GM18520 (cell line): ENCODE data around the gene STPG4.
"Not testable (repeated sequence)": the region's sequence is repeated elsewhere in the genome, so short reads cannot be mapped to it uniquely, and the experiment has no call there.

Source experiments
- ATAC-seq: cut with Tn5 transposase; IDR thresholded peaks from one replicate; pipeline ENCODE4 v1.9.1; 2021; ENCODE audit not compliant: unreplicated experiment

STPG4 gene

DNA sequence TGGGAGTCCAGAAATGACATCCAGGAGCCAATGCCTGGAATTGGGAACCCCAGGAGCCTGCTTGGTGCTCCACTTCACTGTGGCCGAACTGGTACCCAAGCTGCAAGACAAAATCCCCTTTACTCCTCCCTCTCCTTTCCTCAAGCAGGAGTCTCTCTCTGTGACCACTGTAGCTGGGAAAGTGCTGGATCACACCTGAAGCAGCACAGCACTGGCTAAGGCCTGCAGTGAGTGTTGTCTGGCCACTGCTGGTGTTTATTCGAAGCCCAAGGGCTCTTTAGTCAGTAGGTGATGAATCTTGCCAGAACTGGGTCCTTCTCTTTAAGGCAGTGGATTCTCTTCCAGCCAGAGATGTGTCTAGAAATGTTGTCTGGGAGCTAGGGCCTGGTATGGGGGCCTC, 26.4 kb downstream of the STPG4 start:
- no peak for ATAC-seq

DNA sequence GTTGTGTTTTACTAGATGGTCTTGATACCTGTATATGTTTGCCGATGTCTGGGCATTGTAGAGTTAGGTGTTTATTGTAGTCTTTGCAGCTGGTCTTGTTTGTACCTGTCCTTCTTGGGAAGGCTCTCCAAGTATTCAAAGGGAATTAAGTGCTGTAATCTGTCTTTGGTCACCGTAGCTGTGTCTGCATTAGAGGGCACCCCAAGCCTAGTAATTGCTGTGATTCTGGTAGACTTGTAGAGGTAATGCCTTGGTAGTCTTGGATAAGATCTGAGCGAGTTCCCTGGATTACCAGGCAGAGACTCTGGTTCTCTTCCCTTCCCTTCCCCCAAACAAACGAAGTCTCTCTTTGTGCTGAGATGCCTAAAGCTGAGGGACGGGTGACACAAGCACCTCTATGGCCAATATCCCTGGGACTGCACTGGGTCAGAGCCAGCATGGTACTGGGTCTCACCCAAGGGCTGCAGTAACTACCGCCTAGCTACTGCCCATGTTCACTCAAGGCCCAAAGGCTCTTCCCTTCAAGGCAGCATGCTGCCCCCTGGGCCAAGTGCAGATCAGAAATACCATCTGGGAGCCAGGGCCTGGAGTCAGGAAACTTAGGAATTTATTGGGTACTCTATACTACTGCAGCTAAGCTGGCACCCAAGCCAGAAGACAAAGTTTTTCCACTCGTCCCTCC, 27.1 kb downstream of the STPG4 start:
- ATAC-seq = no peak

DNA sequence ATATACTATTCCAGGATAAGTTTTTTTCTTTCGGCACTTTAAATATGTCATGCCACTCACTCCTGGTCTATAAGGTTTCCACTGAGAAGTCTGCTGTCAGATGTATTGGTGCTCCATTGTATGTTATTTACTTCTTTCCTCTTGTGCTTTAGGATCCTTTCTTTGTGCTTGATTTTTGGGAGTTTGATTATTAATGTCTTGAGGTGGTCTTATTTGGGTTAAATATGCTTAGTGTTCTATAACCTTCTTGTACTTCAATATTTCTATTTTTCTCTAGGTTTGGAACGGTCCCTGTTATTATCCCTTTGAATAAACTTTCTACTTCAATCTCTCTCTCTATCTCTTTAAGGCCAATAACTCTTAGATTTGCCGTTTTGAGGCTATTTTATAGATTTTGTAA, 28.3 kb downstream of the STPG4 start:
- ATAC-seq = no peak

DNA sequence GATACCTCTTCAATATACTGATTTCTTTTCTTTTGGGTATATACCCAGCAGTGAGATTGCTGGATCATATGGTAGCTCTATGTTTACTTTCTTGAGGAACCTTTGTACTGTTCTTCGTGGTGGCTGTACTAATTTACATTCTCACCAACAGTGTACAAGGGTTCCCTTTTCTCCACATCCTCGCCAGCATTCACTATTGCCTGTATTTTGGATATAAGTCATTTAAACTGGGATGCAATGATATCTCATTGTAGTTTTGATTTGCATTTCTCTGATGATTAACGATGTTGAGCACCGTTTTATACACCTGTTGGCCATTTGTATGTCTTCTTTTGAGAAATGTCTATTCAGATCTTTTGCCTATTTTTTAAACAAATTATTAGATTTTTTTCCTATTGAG, 30.4 kb downstream of the STPG4 start:
- ATAC-seq = not testable (repeated sequence)

DNA sequence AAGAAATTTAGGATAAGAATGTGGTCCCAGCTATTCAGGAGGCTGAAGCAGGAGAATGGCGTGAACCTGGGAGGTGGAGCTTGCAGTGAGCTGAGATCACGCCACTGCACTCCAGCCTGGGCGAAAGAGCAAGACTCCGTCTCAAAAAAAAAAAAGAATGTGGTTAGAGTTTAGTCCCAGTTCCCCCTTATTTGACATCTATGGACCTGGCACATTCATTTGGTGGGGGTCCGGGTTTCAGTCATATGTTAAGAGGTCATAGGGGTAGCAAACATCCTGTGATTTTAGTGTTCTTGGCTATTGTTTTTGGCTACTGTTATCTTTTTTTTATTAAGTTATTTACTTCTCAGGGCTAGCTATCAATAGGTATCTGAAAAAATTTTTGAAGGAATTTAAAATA, 34.7 kb downstream of the STPG4 start:
- ATAC-seq = not testable (repeated sequence)

DNA sequence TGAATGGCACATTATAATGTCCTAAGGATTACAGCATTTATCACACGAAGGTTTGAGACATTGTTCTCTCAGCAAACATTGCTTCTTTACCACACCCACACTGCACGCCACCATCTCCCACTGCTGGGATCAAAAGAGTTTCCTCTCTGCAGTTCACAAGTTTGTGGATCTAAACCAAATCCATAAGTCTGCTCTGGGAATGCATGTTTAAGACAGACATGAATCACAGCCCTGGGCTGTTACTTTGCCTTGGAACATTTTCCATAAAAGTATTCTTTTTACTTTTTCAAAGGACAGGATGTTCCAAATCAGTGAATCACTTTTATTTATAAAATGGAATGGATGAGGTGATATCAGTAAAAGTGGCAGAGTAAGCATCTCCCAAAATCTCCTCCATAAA, 36.1 kb downstream of the STPG4 start:
- ATAC-seq = no peak

DNA sequence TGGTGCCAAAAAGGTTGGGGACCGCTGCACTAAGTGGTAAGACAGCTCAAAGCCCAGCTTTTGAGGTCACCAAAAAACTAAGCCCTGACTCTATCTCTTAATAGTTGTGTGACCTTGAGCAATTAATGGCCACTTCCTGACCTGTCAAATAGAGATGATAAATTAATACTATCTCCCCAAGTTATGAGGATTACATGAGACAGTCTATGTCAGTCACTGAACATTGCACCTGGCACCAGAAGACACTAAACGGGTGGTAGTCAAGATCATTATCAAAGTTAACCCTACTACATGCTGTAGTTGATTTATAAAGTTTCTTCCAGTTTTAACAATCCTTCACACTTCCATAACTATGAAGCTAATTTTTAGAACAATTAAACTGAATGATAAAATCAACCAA, 36.5 kb downstream of the STPG4 start:
- ATAC-seq = no peak

DNA sequence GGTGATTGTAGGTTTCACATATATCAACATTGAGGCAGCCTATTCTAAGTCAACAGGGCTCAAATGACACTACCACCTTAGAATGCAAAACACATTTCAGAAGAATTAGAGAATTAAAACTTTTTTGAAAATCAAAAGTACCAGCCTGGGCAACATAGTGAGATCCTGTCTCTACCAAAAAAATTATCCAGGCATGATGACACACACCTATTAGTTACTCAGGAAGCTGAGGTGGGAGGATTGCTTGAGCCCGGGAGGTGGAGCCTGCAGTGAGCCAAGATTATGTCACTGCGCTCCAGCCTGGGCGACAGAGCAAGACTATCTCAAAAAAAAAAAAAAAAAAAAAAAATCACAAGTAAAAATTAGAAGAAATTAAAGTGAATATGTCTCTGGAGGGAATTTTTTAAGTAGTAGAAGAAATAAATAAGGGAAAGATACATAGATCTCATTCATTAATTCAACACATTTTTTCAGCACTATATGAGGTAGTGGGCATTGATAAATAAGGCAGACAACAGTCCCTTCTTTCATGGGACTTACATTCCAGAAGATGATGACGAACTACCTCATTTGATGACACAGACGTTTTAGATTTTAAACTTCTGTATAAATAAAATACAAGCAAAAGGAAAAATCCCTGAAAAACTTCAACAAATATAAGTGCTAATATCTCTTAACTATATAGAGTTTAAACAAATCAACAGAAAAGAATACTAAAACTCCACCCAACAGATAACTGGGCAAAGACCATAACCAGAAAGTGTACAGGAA, 42.3 kb downstream of the STPG4 start:
- no peak for ATAC-seq

DNA sequence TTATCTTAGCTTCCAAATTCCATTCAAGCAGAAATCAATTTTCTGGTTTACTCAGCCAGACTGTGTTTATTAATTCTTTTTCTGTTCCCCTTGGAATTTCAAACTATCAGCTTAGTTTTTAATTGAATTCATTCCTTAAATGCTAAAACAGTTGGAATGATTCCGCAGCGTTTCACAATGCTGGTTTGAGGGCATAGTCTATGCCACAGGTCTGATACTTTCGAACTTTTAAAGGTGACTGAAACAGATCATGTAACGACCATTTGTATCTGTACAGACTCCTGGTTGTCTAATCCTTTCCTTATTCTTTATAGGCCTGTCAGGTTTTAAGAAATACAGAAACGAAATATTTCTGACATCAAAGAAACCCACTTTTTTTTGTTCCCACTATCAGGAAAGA, 45.4 kb downstream of the STPG4 start:
- no peak for ATAC-seq

DNA sequence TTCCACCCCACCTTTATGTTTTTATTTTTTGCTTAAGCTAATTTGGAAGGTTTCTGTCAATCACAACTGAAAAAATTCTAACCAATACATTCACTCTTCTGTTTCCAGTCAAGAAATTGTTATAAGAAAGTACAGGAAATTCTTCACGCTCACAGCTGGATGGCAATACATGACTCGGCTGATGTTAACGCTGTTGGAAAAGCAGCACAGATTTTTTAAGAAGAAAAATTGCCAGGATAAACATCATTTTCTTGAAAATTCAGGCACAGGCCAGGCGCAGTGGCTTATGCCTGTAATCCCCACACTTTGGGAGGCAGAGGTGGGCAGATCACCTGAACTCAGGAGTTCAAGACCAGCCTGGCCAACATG, 46.1 kb downstream of the STPG4 start:
- no peak for ATAC-seq

DNA sequence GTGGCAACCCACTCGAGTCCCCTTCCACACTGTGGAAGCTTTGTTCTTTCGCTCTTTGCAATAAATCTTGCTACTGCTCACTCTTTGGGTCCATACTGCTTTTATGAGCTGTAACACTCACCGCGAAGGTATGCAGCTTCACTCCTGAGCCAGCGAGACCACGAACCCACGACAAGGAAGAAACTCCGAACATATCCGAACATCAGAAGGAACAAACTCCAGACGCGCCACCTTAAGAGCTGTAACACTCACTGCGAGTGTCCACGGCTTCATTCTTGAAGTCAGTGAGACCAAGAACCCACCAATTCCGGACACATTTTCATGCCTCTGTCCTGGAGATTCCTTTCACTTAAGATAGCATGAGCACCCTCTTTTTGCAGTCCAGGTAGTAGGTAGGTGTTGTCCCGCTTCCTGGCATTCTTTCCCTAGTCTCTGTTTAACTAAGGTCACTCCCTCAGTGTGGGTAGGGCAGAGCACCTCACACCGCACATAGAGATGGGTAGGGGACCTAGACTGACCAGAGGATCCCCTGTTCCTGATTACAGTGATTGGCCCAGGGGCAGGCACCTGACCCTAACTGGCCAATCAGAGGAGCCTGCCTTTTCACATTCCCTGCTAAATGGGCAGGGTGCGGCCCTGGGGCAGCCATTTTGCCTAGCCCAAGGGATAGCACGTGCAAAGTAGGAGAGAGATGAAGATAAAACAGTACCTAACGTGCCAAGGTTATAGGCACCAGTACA, 46.7 kb downstream of the STPG4 start:
- ATAC-seq = not testable (repeated sequence)

DNA sequence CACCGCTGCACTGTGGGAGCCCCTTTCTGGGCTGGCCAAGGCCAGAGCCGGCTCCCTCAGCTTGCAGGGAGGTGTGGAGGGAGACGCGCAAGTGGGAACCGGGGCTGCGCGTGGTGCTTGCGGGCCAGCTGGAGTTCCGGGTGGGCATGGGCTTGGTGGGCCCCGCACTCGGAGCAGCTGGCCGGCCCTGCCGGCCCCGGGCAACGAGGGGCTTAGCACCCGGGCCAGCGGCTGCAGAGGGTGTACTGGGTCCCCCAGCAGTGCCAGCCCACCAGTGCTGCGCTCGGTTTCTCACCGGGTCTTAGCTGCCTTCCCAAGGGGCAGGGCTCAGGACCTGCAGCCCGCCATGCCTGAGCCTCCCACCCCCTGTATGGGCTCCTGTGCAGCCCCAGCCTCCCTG, 47.9 kb downstream of the STPG4 start:
- ATAC-seq = not testable (repeated sequence)

DNA sequence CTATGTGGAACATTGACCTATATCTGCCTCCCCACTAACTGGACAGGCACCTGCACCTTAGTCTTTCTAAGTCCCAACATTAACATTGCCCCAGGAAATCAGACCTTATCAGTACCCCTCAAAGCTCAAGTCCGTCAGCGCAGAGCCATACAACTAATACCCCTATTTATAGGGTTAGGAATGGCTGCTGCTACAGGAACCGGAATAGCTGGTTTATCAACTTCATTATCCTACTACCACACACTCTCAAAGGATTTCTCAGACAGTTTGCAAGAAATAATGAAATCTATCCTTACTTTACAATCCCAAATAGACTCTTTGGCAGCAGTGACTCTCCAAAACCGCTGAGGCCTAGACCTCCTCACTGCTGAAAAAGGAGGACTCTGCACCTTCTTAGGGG, 48.9 kb downstream of the STPG4 start:
- not testable (repeated sequence) for ATAC-seq

DNA sequence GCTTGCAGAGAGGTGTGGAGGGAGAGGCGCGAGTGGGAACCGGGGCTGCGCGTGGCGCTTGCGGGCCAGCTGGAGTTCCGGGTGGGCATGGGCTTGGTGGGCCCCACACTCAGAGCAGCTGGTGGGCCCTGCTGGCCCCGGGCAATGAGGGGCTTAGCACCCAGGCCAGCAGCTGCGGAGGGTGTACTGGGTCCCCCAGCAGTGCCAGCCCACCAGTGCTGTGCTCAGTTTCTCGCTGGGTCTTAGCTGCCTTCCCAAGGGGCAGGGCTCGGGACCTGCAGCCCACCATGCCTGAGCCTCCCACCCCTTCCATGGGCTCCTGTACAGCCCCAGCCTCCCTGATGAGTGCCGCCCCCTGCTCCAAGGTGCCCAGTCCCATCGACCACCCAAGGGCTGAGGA, 55.4 kb downstream of the STPG4 start:
- ATAC-seq = not testable (repeated sequence)

DNA sequence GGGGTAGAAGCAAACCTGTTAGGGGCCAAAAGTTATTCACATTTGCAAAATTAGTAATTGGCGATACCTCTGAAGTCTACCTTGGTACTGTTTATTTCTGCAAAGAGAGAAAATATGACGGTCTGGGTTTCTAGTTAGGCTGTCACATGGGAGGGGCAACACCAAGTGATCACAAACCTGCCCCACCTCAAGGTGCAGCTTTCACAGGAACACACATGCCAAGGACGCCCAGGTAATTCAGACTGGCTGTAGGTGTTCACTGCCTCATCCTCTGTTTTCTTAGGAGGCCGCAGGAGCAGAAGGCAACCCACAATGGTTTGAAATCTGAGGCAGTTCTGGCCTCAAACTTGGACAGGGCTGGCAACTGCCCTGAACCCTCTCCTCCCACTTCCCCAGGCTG, 56.2 kb downstream of the STPG4 start:
- no peak for ATAC-seq

DNA sequence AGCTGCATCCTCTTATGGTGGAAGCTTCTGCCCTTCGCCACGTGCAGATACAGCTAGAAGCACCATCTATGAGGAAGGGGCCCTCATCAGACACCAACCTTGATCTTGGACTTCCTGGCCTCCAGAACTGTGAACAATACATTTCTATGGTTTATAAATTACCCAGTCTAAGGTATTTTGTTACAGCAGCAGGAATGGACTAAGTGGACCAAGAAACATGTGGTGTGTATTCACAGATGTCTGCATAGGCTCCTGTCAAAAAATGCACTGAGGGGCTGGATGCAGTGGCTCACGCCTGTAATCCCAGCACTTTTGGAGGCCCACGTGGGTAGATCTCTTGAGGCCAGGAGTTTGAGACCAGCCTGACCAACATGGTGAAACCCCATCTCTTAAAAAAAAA, 57.5 kb downstream of the STPG4 start:
- ATAC-seq = no peak

DNA sequence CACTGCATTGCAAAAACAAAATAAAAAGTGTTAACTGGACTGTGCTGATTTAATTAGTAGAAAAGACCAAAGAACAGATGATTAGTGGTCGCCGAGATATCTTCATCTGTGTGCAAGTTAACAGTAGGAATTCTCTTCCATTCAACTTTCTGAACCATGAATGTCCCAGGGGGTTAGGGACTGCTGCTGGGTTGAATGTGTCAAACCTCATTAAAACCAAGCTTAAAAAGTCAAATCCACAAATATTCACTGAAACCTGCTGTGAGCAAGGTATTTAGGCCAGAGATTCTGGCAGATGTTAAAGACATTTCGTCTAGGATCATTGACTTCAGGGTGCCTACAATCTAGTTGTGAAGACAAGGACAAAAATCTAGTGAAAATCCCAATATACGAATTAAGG, 58.7 kb downstream of the STPG4 start:
- no peak for ATAC-seq

DNA sequence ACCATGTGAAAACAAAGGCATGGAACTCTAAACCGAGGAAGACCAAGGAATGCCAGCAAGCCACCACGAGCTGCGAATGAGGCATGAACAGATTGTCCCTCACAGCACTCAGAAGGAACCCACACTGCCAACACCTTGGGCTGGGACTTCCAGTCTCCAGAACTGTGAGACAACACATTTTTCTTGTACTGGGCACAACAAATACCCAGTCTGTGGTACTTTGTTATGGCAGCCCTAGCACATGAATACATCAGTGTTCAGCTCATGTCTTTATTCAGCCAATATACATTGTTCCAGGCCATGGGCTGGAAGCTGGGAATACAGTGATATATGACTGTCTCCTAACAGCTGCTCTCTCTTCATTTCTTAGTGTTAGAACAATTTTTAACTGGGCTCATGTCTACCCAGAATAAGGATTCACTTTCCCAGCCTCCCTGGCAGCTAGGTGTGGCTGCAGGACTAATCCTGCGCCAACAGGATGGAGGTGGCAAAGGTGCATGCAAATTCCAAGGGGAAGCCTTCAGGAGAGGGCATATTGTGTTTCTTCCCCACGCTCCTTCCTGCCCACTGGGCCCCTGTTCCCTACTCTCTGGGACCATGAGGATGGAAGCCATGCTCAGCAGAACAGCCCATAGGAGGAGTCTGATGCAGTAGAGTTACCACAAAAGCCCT, 59.6 kb downstream of the STPG4 start:
- no peak for ATAC-seq

DNA sequence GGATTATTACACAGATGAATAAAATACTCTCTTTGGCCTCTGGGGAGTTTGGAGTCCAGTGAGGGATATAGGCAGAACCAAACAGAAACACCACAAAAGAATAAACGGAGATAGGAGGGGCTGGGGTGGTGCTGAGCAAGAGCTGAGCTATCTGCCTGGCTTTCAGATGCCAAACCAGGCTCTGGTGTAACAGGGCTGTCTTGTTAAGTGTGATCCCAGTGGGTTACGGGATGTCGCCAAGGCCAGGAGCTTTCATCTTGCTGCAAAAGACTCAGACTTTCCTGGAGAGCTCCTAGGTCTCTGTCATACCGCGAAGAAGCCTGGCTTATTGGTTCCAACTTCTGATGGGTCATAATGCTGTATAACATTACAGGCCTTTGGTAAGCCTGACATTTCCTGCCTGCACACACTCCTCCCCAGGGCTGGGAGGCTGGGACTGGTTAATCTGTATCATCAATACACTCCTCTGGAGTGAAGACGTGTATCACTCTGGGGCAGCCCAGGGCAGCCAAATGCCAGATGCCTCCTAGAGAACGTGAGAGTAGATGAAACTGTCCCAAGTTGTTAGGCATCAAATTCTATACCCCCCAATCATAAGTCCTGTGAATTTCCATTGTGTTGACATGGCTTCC, 60.5 kb downstream of the STPG4 start:
- no peak for ATAC-seq

DNA sequence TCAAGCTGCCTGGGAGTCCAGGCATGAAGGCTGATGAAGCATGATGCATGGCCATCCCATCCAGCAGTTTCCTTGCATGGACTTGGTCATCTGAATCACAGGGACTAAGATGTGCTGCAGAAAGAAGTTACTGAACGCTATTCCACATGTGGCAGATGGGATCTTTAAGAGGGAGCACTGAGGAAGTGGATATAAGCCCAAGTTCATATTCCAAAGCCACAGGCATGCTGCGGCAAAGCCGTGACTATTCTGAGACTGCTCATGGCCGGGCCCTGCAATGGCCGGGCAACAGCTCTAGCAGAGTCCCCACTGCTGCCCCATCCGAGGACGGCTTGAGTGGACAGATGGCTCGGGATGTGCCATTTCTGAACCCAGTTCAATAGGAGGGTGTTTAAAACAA, 61.5 kb downstream of the STPG4 start:
- no peak for ATAC-seq

DNA sequence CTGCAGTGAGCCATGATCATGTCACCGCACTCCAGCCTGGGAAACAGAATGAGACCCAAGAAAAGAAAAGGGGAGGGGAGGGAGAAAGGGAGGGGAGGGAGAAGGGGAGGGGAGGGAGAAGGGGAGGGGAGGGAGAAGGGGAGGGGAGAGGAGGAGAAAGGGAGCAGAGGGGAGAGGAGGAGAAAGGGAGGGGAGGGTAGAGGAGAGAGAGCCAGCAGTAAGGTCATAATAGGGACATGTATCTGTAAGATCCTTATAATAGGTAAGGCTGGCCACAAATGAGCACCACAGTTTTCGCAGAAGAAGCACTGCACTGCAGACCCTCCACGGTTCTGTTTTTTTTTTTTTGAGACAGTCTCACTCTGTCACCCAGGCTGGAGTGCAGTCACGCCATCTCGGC, 62.6 kb downstream of the STPG4 start:
- no peak for ATAC-seq
